ENCODE results near the gene ZNF57. TPM values are rescaled to one million over a fixed set of nuclear protein-coding genes. Genes with fewer than 3 reads are reported as not detected.

Gene ZNF57
- total and polyA plus RNA-seq, 3 donors from 2014 or later, result 21.9 to 27.0 (median 26.4) TPM

GRCh38 chr19:2967972-2968371 lies 67.2 kb downstream of the ZNF57 start:
- Histone ChIP-seq H3K4me3 (no peak overlapping the region), H3K4me1 (peaks cover 28% of the 10 kb centered on the region), H3K9me3 (no peaks in the 10 kb centered on the region), H3K36me3 (ENCODE audit: low read depth, missing control alignments) (no peaks in the 10 kb centered on the region), H3K27ac (no peak overlapping the region), H3K27me3 (no peaks in the 10 kb centered on the region)
- WGBS, 2 donors, result 78 to 92% methylated on average over 8 of the region's 8 CpGs
- intact Hi-C loops (cut with DNase I; ENCODE audit: low total_unique reads), result no loop called here
- no peak for DNase-seq
- TF ChIP-seq POLR2A (IDR thresholded peaks at IDR 0.05), result no peak

Other genes with a start within 250 kb of the ZNF57 start
- 10 to 100 TPM; 25.3 to 38.7 TPM for gene GNG7, start 198.2 kb upstream of the ZNF57 start, total RNA-seq
- 16.9 TPM for gene GNG7, start 198.2 kb upstream of the ZNF57 start, polyA plus RNA-seq (ENCODE audit: insufficient read depth, low read depth, low replicate concordance)
- 10 to 100 TPM; 22.5 to 33.1 TPM for gene DIRAS1, start 179.6 kb upstream of the ZNF57 start, total RNA-seq
- gene DIRAS1, start 179.6 kb upstream of the ZNF57 start, polyA plus RNA-seq (ENCODE audit: insufficient read depth, low read depth, low replicate concordance), result 8.1 TPM
- 100 to 1,000 TPM; 126 to 160 TPM for gene SLC39A3, start 160.9 kb upstream of the ZNF57 start, total RNA-seq
- gene SLC39A3, start 160.9 kb upstream of the ZNF57 start, polyA plus RNA-seq (ENCODE audit: insufficient read depth, low read depth, low replicate concordance), result 198 TPM
- 100 to 1,000 TPM in 1 of 2 donors, 10 to 100 TPM in 1; 93.9 to 100 TPM for gene SGTA, start 117.7 kb upstream of the ZNF57 start, total RNA-seq
- 99.6 TPM for gene SGTA, start 117.7 kb upstream of the ZNF57 start, polyA plus RNA-seq (ENCODE audit: insufficient read depth, low read depth, low replicate concordance)
- gene THOP1, start 115.4 kb upstream of the ZNF57 start, total RNA-seq, result 100 to 1,000 TPM; 111 to 134 TPM
- 166 TPM for gene THOP1, start 115.4 kb upstream of the ZNF57 start, polyA plus RNA-seq (ENCODE audit: insufficient read depth, low read depth, low replicate concordance)
- gene ZNF554, start 81.1 kb upstream of the ZNF57 start, total RNA-seq, result 1 to 10 TPM; 9.3 to 9.4 TPM
- gene ZNF554, start 81.1 kb upstream of the ZNF57 start, polyA plus RNA-seq (ENCODE audit: insufficient read depth, low read depth, low replicate concordance), result 6.9 TPM
- 1 to 10 TPM; 7.1 to 8.5 TPM for gene ZNF555, start 59.5 kb upstream of the ZNF57 start, total RNA-seq
- 7.2 TPM for gene ZNF555, start 59.5 kb upstream of the ZNF57 start, polyA plus RNA-seq (ENCODE audit: insufficient read depth, low read depth, low replicate concordance)
- gene ZNF556, start 33.6 kb upstream of the ZNF57 start, total RNA-seq, result 1 to 10 TPM; 2.3 to 2.4 TPM
- 1.9 TPM for gene ZNF556, start 33.6 kb upstream of the ZNF57 start, polyA plus RNA-seq (ENCODE audit: insufficient read depth, low read depth, low replicate concordance)
- 10 to 100 TPM in 1 of 2 donors, 1 to 10 TPM in 1; 4.8 to 10.7 TPM for gene ZNF77, start 44.0 kb downstream of the ZNF57 start, total RNA-seq
- gene ZNF77, start 44.0 kb downstream of the ZNF57 start, polyA plus RNA-seq (ENCODE audit: insufficient read depth, low read depth, low replicate concordance), result 5.6 TPM
- gene TLE6, start 76.6 kb downstream of the ZNF57 start, total RNA-seq, result 10 to 100 TPM in 1 of 2 donors, 1 to 10 TPM in 1; 9.1 to 12.5 TPM
- 8.1 TPM for gene TLE6, start 76.6 kb downstream of the ZNF57 start, polyA plus RNA-seq (ENCODE audit: insufficient read depth, low read depth, low replicate concordance)
- 10 to 100 TPM; 70.5 to 76.6 TPM for gene TLE2, start 128.4 kb downstream of the ZNF57 start, total RNA-seq
- 30.2 TPM for gene TLE2, start 128.4 kb downstream of the ZNF57 start, polyA plus RNA-seq (ENCODE audit: insufficient read depth, low read depth, low replicate concordance)
- gene TLE5, start 161.6 kb downstream of the ZNF57 start, total RNA-seq, result 100 to 1,000 TPM; 354 to 539 TPM
- 314 TPM for gene TLE5, start 161.6 kb downstream of the ZNF57 start, polyA plus RNA-seq (ENCODE audit: insufficient read depth, low read depth, low replicate concordance)
- 100 to 1,000 TPM; 113 to 122 TPM for gene GNA11, start 193.4 kb downstream of the ZNF57 start, total RNA-seq
- 125 TPM for gene GNA11, start 193.4 kb downstream of the ZNF57 start, polyA plus RNA-seq (ENCODE audit: insufficient read depth, low read depth, low replicate concordance)
- 1 to 10 TPM; 2.5 to 3.6 TPM for gene GNA15, start 235.1 kb downstream of the ZNF57 start, total RNA-seq
- 4.0 TPM for gene GNA15, start 235.1 kb downstream of the ZNF57 start, polyA plus RNA-seq (ENCODE audit: insufficient read depth, low read depth, low replicate concordance)